Measurements from ENCODE around the gene MYH14. TPM values are rescaled to one million over a fixed set of nuclear protein-coding genes. Genes with fewer than 3 reads are reported as not detected.

The MYH14 gene
- polyA plus RNA-seq, 1 of the 3 experiments (the other 2 are of a cell fraction) = 0.02 TPM

GRCh38 chr19:50286443-50286842 is 83.0 kb downstream of the MYH14 start (continued):
- TF ChIP-seq, protein P1, sequence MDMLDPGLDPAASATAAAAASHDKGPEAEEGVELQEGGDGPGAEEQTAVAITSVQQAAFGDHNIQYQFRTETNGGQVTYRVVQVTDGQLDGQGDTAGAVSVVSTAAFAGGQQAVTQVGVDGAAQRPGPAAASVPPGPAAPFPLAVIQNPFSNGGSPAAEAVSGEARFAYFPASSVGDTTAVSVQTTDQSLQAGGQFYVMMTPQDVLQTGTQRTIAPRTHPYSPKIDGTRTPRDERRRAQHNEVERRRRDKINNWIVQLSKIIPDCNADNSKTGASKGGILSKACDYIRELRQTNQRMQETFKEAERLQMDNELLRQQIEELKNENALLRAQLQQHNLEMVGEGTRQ (IDR thresholded peaks at IDR 0.05; ENCODE audit: borderline replicate concordance, low read depth, low read length) = no peak
- no peak for TF ChIP-seq USF1 (IDR thresholded peaks at IDR 0.05; ENCODE audit: borderline replicate concordance, low read depth)

GRCh38 chr19:50287331-50287730 is 83.9 kb downstream of the MYH14 start:
- ChIA-PET CTCF (interaction anchor here (0.9 kb wide), 1 partner anchor 29 kb away, joined by 3 read pairs; no protein-coding TSS in a partner anchor), POLR2A (no interaction called here)

GRCh38 chr19:50288954-50289353 is 85.5 kb downstream of the MYH14 start:
- Histone ChIP-seq H3K4me3 (ENCODE audit: low read depth in 2 of 2, low read length in 1 of 2) (no peak overlapping the region), H3K36me3 (replicated peaks in 1 of 2; ENCODE audit: control insufficient read depth in 1 of 2, insufficient read depth in 2 of 2, low read length in 1 of 2) (no peaks in the 10 kb centered on the region), H2AFZ (ENCODE audit: low read depth) (no peak overlapping the region), H3K79me2 (ENCODE audit: insufficient read depth) (no peaks in the 10 kb centered on the region), H3K4me1 (ENCODE audit: control insufficient read depth in 1 of 2, insufficient read depth in 2 of 2, low read depth in 1 of 2, low read length in 1 of 2) (no peaks in the 10 kb centered on the region), H3F3A (replicated peaks; ENCODE audit: insufficient read depth) (no peaks in the 10 kb centered on the region), H3K9ac (no peak overlapping the region), H3K4me2 (no peak overlapping the region), H3K27ac (ENCODE audit: low read depth in 2 of 2, low read length in 1 of 2) (no peak overlapping the region), H3K9me3 (peaks cover 3% of the 10 kb centered on the region; the same call in 1 of the 2 replicates), H3K27me3 (ENCODE audit: insufficient read depth) (peaks cover 24% of the 10 kb centered on the region), H4K20me1 (ENCODE audit: insufficient read depth) (no peaks in the 10 kb centered on the region), H3K9me2 (no peaks in the 10 kb centered on the region)
- TF ChIP-seq RXRA (IDR thresholded peaks at IDR 0.05; ENCODE audit: borderline replicate concordance, low read depth) (no peak), GABPA (IDR thresholded peaks at IDR 0.05; ENCODE audit: low read depth) (no peak), NFIC (IDR thresholded peaks at IDR 0.05; ENCODE audit: borderline replicate concordance) (no peak), RCOR1 (IDR thresholded peaks at IDR 0.05; ENCODE audit: low read length) (no peak), SMC3 (IDR thresholded peaks at IDR 0.05; ENCODE audit: low read depth, low read length) (no peak), GATA2 (CRISPR knock-in tag; IDR thresholded peaks at IDR 0.05) (no peak), SIN3A (IDR thresholded peaks at IDR 0.05; ENCODE audit: borderline replicate concordance, low read depth, low read length) (no peak), TAF1 (IDR thresholded peaks at IDR 0.05; ENCODE audit: borderline replicate concordance, low read depth, low read length) (no peak), CTCF (IDR thresholded peaks at IDR 0.05) (no peak), FOXM1 (IDR thresholded peaks at IDR 0.05; ENCODE audit: low read depth) (no peak)
- 14% methylated on average over 5 of the region's 5 CpGs for WGBS (ENCODE audit: low lambda C conversion rate)
- ChIA-PET POLR2A (no interaction called here), CTCF (no interaction called here)
- DNase-seq = no peak

More at GRCh38 chr19:50287331-50287730, 83.9 kb downstream of the MYH14 start:
- H3K9me3 ChIP-seq = peaks cover 3% of the 10 kb centered on the region; the same call in 1 of the 2 replicates
- no peak overlapping the region for H3K4me3 ChIP-seq (ENCODE audit: low read depth in 2 of 2, low read length in 1 of 2)
- H3K27ac ChIP-seq (ENCODE audit: low read depth in 2 of 2, low read length in 1 of 2) = no peak overlapping the region
- H3K79me2 ChIP-seq (ENCODE audit: insufficient read depth) = no peaks in the 10 kb centered on the region
- no peaks in the 10 kb centered on the region for H3F3A ChIP-seq (replicated peaks; ENCODE audit: insufficient read depth)
- no peak overlapping the region for H3K4me2 ChIP-seq
- no peaks in the 10 kb centered on the region for H4K20me1 ChIP-seq (ENCODE audit: insufficient read depth)
- H3K36me3 ChIP-seq (replicated peaks in 1 of 2; ENCODE audit: control insufficient read depth in 1 of 2, insufficient read depth in 2 of 2, low read length in 1 of 2) = no peaks in the 10 kb centered on the region
- no peak overlapping the region for H2AFZ ChIP-seq (ENCODE audit: low read depth)
- H3K9ac ChIP-seq = no peak overlapping the region
- TF ChIP-seq YY1 (IDR thresholded peaks at IDR 0.05; ENCODE audit: low read depth) (no peak), TEAD4 (IDR thresholded peaks at IDR 0.05; ENCODE audit: borderline replicate concordance, insufficient read depth) (no peak), RCOR1 (IDR thresholded peaks at IDR 0.05; ENCODE audit: low read length) (no peak), RFX5 (IDR thresholded peaks at IDR 0.05; ENCODE audit: low read length) (no peak), SIN3A (IDR thresholded peaks at IDR 0.05; ENCODE audit: borderline replicate concordance, low read depth, low read length) (no peak), POLR2AphosphoS5 (IDR thresholded peaks at IDR 0.05; ENCODE audit: low read depth, low read length) (no peak), ELF1 (IDR thresholded peaks at IDR 0.05) (no peak)
- TF ChIP-seq, protein P2, sequence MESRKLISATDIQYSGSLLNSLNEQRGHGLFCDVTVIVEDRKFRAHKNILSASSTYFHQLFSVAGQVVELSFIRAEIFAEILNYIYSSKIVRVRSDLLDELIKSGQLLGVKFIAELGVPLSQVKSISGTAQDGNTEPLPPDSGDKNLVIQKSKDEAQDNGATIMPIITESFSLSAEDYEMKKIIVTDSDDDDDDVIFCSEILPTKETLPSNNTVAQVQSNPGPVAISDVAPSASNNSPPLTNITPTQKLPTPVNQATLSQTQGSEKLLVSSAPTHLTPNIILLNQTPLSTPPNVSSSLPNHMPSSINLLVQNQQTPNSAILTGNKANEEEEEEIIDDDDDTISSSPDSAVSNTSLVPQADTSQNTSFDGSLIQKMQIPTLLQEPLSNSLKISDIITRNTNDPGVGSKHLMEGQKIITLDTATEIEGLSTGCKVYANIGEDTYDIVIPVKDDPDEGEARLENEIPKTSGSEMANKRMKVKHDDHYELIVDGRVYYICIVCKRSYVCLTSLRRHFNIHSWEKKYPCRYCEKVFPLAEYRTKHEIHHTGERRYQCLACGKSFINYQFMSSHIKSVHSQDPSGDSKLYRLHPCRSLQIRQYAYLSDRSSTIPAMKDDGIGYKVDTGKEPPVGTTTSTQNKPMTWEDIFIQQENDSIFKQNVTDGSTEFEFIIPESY (IDR thresholded peaks at IDR 0.05; ENCODE audit: borderline replicate concordance, low read depth) = no peak
- TF ChIP-seq, protein P3, sequence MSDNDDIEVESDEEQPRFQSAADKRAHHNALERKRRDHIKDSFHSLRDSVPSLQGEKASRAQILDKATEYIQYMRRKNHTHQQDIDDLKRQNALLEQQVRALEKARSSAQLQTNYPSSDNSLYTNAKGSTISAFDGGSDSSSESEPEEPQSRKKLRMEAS (IDR thresholded peaks at IDR 0.05; ENCODE audit: low read depth) = no peak
- H3K27me3 ChIP-seq (ENCODE audit: insufficient read depth) = peaks cover 35% of the 10 kb centered on the region
- no peaks in the 10 kb centered on the region for H3K9me2 ChIP-seq
- no peak for DNase-seq
- H3K4me1 ChIP-seq (ENCODE audit: control insufficient read depth in 1 of 2, insufficient read depth in 2 of 2, low read depth in 1 of 2, low read length in 1 of 2) = no peaks in the 10 kb centered on the region
- 11% methylated on average over 2 of the region's 2 CpGs for WGBS (ENCODE audit: low lambda C conversion rate)

All from SK-N-SH (cell line).